Activated T-cell treated with anti-CD3 and anti-CD28 coated beads for 48 hours (primary cell): ENCODE measurements around the gene ADORA2A.
"Not testable (repeated sequence)": the region's sequence is repeated elsewhere in the genome, so short reads cannot be mapped to it uniquely, and the experiment has no call there.

Experiments used
- DNase-seq: peaks from one replicate; pipeline ENCODE4 v3.0.0-alpha.2; 2020; ENCODE audit warnings: low read depth

The ADORA2A gene

DNA sequence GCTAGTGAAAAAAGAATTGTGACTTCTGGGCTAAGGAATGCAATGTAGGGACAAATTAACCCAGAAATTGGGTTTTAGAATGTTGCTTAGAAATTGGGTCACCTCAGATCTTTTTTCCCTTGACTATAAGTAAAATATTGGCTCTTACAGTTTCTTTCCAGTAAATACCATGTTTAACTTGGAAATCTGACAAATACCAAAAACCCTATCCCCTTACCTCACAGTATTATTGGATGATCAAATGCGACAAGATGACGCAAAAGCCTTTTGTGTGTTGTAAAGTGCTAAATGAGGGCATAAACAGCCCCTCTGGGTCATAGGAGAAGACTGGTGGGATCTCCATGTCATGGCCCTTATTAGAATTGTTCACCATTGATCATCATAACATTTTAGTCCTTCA lies 61.6 kb downstream of the ADORA2A start:
- no peak for DNase-seq

GRCh38 chr22:24489434-24489833 lies 62.0 kb downstream of the ADORA2A start:
- DNase-seq, result not testable (repeated sequence)
